Loucy (cell line): ENCODE data around the gene MCM10.

ENCODE experiments used
- H2AFZ ChIP-seq: fragments of 200-600 bp; sonication (generic); 2 replicates; pipeline ENCODE4 v1.6.0; 2016; ENCODE audit warnings: antibody characterized with exemption, mild to moderate bottlenecking, low read length, moderate library complexity
- H3F3A ChIP-seq: fragments of 200-600 bp; 2 replicates; pipeline ENCODE4 v1.6.0; 2016; ENCODE audit warnings: antibody characterized with exemption, low read depth, mild to moderate bottlenecking
- H3K27me3 ChIP-seq: fragments of 200-600 bp; sonication (generic); 2 replicates; pipeline ENCODE4 v1.6.1; 2014; ENCODE audit warnings: low read length, mild to moderate bottlenecking; ENCODE audit not compliant: insufficient read depth, poor library complexity, severe bottlenecking
- H3K36me3 ChIP-seq: fragments of 200-600 bp; sonication (generic); 2 replicates; pipeline ENCODE4 v1.6.1; 2016; ENCODE audit warnings: low read length; ENCODE audit not compliant: insufficient read depth
- H3K4me1 ChIP-seq: fragments of 200-600 bp; sonication (generic); 2 replicates; pipeline ENCODE4 v1.5.1; 2014; ENCODE audit warnings: low read length, mild to moderate bottlenecking; ENCODE audit not compliant: insufficient read depth, poor library complexity, severe bottlenecking
- H3K4me2 ChIP-seq: fragments of 200-600 bp; sonication (generic); 2 replicates; pipeline ENCODE4 v1.6.0; 2014; ENCODE audit warnings: antibody characterized with exemption, low read length, low read depth, mild to moderate bottlenecking; ENCODE audit not compliant: poor library complexity, severe bottlenecking
- H3K4me3 ChIP-seq: fragments of 200-600 bp; sonication (generic); 2 replicates; pipeline ENCODE4 v1.5.1; 2014; ENCODE audit warnings: low read length, mild to moderate bottlenecking, mixed read lengths; ENCODE audit not compliant: poor library complexity, severe bottlenecking
- H3K79me2 ChIP-seq: fragments of 200-600 bp; sonication (generic); 2 replicates; pipeline ENCODE4 v1.6.1; 2014; ENCODE audit warnings: low read length; ENCODE audit not compliant: insufficient read depth
- H3K9ac ChIP-seq: fragments of 200-600 bp; sonication (generic); 2 replicates; pipeline ENCODE4 v1.6.0; 2014; ENCODE audit warnings: mild to moderate bottlenecking, low read depth, low read length, moderate library complexity; ENCODE audit not compliant: poor library complexity, severe bottlenecking
- H3K9me2 ChIP-seq: fragments of 200-600 bp; sonication (generic); replicated peaks from 2 replicates; pipeline ENCODE4 v1.6.1; 2016; ENCODE audit warnings: low read depth, low read length, mixed read lengths
- H3K9me3 ChIP-seq: fragments of 200-600 bp; sonication (generic); 2 replicates; pipeline ENCODE4 v1.6.1; 2014; ENCODE audit warnings: mild to moderate bottlenecking, antibody characterized with exemption, low read length, low read depth; ENCODE audit not compliant: insufficient read depth
- H4K20me1 ChIP-seq: fragments of 200-600 bp; sonication (generic); 2 replicates; pipeline ENCODE4 v1.6.0; 2014; ENCODE audit warnings: antibody characterized with exemption, low read length, mild to moderate bottlenecking; ENCODE audit not compliant: insufficient read depth, poor library complexity, severe bottlenecking
- EZH2phosphoT487 ChIP-seq: fragments of 200-600 bp; IDR thresholded peaks from 2 replicates; pipeline ENCODE4 v1.6.1; 2018; ENCODE audit warnings: antibody characterized with exemption, mild to moderate bottlenecking, moderate library complexity, borderline replicate concordance
- TF ChIP-seq, protein P1 (sequence below): fragments of 200-600 bp; sonication (generic); conservative IDR thresholded peaks from 2 replicates; pipeline ENCODE4 v1.5.1; 2014; ENCODE audit warnings: mild to moderate bottlenecking, antibody characterized with exemption, low read length

MCM10 gene

DNA sequence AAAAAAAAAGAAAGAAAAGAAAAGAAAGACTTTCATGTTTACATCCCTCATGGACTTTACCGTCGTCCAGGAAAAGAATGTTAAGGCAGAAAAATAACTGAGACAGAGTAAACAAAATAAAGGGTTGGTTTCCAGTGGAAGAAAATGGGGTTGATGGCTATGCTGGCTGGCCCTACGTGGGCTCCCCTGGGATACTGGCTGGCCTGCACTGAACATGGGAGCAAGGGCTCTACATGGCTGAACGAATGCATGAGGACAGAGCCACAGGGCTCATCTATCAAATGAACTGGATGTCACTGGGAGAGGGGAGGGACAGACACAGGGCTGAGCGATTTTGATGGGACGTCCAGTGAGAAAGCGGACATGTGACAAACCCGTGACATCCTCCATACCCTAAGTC lies 75.3 kb downstream of the MCM10 start:
- H3K27me3 ChIP-seq: no peaks in the 10 kb centered on the region
- no peaks in the 10 kb centered on the region for H4K20me1 ChIP-seq
- no peak overlapping the region for H3K4me3 ChIP-seq
- H3K79me2 ChIP-seq: no peaks in the 10 kb centered on the region
- H3K9ac ChIP-seq: no peak overlapping the region
- H3K9me3 ChIP-seq: no peaks in the 10 kb centered on the region
- H3K9me2 ChIP-seq: no peaks in the 10 kb centered on the region
- TF ChIP-seq, protein P1, sequence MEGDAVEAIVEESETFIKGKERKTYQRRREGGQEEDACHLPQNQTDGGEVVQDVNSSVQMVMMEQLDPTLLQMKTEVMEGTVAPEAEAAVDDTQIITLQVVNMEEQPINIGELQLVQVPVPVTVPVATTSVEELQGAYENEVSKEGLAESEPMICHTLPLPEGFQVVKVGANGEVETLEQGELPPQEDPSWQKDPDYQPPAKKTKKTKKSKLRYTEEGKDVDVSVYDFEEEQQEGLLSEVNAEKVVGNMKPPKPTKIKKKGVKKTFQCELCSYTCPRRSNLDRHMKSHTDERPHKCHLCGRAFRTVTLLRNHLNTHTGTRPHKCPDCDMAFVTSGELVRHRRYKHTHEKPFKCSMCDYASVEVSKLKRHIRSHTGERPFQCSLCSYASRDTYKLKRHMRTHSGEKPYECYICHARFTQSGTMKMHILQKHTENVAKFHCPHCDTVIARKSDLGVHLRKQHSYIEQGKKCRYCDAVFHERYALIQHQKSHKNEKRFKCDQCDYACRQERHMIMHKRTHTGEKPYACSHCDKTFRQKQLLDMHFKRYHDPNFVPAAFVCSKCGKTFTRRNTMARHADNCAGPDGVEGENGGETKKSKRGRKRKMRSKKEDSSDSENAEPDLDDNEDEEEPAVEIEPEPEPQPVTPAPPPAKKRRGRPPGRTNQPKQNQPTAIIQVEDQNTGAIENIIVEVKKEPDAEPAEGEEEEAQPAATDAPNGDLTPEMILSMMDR: no peak
- no peak for TF ChIP-seq EZH2phosphoT487
- no peaks in the 10 kb centered on the region for H3K4me1 ChIP-seq
- H3F3A ChIP-seq: no peaks in the 10 kb centered on the region
- H3K36me3 ChIP-seq: no peaks in the 10 kb centered on the region
- no peak overlapping the region for H3K4me2 ChIP-seq
- no peak overlapping the region for H2AFZ ChIP-seq

DNA sequence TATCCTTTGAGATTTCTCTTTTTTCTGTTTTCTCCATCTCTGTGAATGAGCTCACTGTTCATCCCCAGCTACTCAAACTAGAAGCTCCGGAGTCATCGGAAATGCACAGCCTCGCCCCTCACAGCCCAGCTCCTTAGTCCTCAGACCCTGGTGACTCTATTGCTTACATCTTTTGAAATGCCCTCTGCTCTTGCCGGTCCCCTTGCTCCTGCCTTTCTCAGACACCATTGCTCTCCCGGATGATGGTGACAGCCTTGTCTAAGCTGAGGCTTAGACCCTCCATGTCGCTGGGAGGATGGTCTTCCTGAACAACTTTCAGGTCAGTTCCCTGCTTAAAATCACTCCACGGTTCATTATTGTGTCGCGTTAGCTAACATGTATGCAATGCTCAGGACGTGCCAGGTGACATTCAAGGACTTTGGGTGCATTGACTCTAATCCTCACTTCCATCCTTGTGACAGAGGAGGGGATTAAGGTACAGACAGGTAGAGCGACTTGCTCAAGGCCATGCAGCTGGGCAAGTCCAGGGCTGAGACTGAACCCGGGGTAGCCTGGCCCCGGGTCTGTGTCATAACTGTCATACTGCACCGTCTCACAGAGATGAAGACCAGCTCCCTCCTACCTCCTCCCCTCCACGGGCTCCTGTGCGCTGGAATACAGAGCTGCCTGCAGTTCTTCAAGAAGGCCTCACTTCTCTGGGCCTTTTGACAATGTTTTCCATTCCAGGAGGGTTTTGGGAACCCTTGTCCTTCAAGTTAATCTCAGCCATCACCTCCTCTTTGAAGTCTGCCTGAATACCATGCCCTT lies 77.1 kb downstream of the MCM10 start:
- Histone ChIP-seq H3K4me3 (no peak overlapping the region), H3K9me2 (no peaks in the 10 kb centered on the region), H3K9ac (no peak overlapping the region), H3K4me1 (no peaks in the 10 kb centered on the region), H3K9me3 (no peaks in the 10 kb centered on the region), H3K27me3 (no peaks in the 10 kb centered on the region), H3F3A (no peaks in the 10 kb centered on the region), H4K20me1 (no peaks in the 10 kb centered on the region), H3K79me2 (no peaks in the 10 kb centered on the region), H2AFZ (no peak overlapping the region), H3K4me2 (no peak overlapping the region), H3K36me3 (no peaks in the 10 kb centered on the region)
- TF ChIP-seq EZH2phosphoT487: no peak
- TF ChIP-seq, protein P1: no peak

DNA sequence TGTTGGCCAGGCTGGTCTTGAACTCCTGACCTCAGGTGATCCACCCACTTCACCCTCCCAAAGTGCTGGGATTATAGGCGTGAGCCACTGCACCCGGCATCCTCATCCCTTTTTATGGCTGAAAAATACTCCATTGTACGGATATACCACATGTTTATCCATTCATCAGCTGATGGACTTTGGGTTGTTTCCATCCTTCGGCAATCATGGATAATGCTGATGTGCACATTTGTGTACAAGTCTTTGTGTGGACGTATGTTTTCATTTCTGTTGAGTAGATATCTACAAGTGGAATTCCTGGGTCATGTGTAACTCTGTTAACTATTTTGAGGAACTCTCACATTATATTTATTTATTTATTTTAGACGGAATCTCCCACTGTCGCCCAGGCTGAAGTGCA lies 78.6 kb downstream of the MCM10 start:
- H3K4me2 ChIP-seq: no peak overlapping the region
- H3K27me3 ChIP-seq: no peaks in the 10 kb centered on the region
- H3K9me2 ChIP-seq: no peaks in the 10 kb centered on the region
- no peaks in the 10 kb centered on the region for H3K36me3 ChIP-seq
- H3K9ac ChIP-seq: no peak overlapping the region
- H3F3A ChIP-seq: no peaks in the 10 kb centered on the region
- TF ChIP-seq EZH2phosphoT487: no peak
- TF ChIP-seq, protein P1: no peak
- H3K79me2 ChIP-seq: no peaks in the 10 kb centered on the region
- no peak overlapping the region for H2AFZ ChIP-seq
- no peaks in the 10 kb centered on the region for H4K20me1 ChIP-seq
- no peak overlapping the region for H3K4me3 ChIP-seq
- H3K9me3 ChIP-seq: no peaks in the 10 kb centered on the region
- no peaks in the 10 kb centered on the region for H3K4me1 ChIP-seq
